Smooth muscle cell (in vitro differentiated cells): ENCODE results near the gene MYO7A. TPM values are rescaled to one million over a fixed set of nuclear protein-coding genes. Genes with fewer than 3 reads are reported as not detected.

ENCODE experiments used
- DNase-seq: peaks from one replicate; lab custom pipeline; 2025; ENCODE audit not compliant: unreplicated experiment; lab: John Stamatoyannopoulos, UW
- H2AFZ ChIP-seq: fragments of 200-600 bp; sonication (generic); 2 replicates; pipeline ENCODE4 v1.6.0; 2016; ENCODE audit warnings: antibody characterized with exemption, low read depth, mild to moderate bottlenecking
- H3F3A ChIP-seq: fragments of 200-600 bp; sonication (generic); 2 replicates; pipeline ENCODE4 v1.6.0; 2017; ENCODE audit warnings: antibody characterized with exemption, low read depth
- H3K27ac ChIP-seq: fragments of 200-600 bp; sonication (generic); 2 replicates; pipeline ENCODE4 v1.5.1; 2016; ENCODE audit warnings: low read depth, mild to moderate bottlenecking
- H3K27me3 ChIP-seq: fragments of 200-600 bp; sonication (generic); 2 replicates; pipeline ENCODE4 v1.6.1; 2016; ENCODE audit warnings: low read depth, mild to moderate bottlenecking
- H3K36me3 ChIP-seq: fragments of 200-600 bp; sonication (generic); 2 replicates; pipeline ENCODE4 v1.5.1; 2016; ENCODE audit warnings: low read depth
- H3K4me1 ChIP-seq: fragments of 200-600 bp; sonication (generic); 2 replicates; pipeline ENCODE4 v1.5.1; 2016; ENCODE audit warnings: low read depth
- H3K4me2 ChIP-seq: fragments of 200-600 bp; sonication (generic); 2 replicates; pipeline ENCODE4 v1.6.0; 2016; ENCODE audit warnings: mild to moderate bottlenecking
- H3K4me3 ChIP-seq: fragments of 200-600 bp; sonication (generic); 2 replicates; pipeline ENCODE4 v1.5.1; 2016; ENCODE audit warnings: mild to moderate bottlenecking
- H3K79me2 ChIP-seq: fragments of 200-600 bp; sonication (generic); 2 replicates; pipeline ENCODE4 v1.6.0; 2016; ENCODE audit warnings: low read depth, mild to moderate bottlenecking
- H3K9ac ChIP-seq: fragments of 200-600 bp; sonication (generic); 2 replicates; pipeline ENCODE4 v1.6.0; 2016; ENCODE audit warnings: low read depth
- H3K9me3 ChIP-seq: fragments of 200-600 bp; sonication (generic); replicated peaks from 2 replicates; pipeline ENCODE4 v1.5.1; 2016; ENCODE audit warnings: low read depth
- H4K20me1 ChIP-seq: fragments of 200-600 bp; sonication (generic); 2 replicates; pipeline ENCODE4 v1.6.0; 2016; ENCODE audit warnings: low read depth
- CTCF ChIP-seq: fragments of 200-600 bp; sonication (generic); IDR thresholded peaks from 2 replicates; pipeline ENCODE4 v1.5.1; 2017; ENCODE audit warnings: borderline replicate concordance, mild to moderate bottlenecking, antibody characterized with exemption; ENCODE audit not compliant: insufficient read depth, poor library complexity, severe bottlenecking
- WGBS: methylation state at CpG from one replicate; pipeline ENCODE4 v1.1.7; 2016; ENCODE audit warnings: low lambda C conversion rate; 5-methylcytosine and 5-hydroxymethylcytosine counted together
- polyA plus RNA-seq: library from polyadenylated mRNA; unstranded; fragments of >200 nt; fragmentation: Nextera tagmentation; extraction: Ambion mirVana; gene quantifications from 2 replicates; pipeline ENCODE4 v1.2.1, GENCODE V29; 2016
- total RNA-seq: library from RNA; depleted of rRNA; stranded (reverse); fragments of >200 nt; gene quantifications from 2 replicates; pipeline ENCODE4 v1.2.3, GENCODE V29; 2014

MYO7A gene
- total and polyA plus RNA-seq, 2 experiments from 2014 or later: 0.08 to 0.18 TPM

GRCh38 chr11:77154381-77155081, 26.5 kb downstream of the MYO7A start:
- Histone ChIP-seq H2AFZ (no peak overlapping the region), H4K20me1 (no peaks in the 10 kb centered on the region), H3K4me3 (no peak overlapping the region), H3K36me3 (no peaks in the 10 kb centered on the region), H3K4me1 (no peaks in the 10 kb centered on the region), H3K9me3 (no peaks in the 10 kb centered on the region), H3K27me3 (no peaks in the 10 kb centered on the region), H3K79me2 (no peaks in the 10 kb centered on the region), H3K9ac (no peak overlapping the region), H3F3A (no peaks in the 10 kb centered on the region), H3K27ac (no peak overlapping the region), H3K4me2 (no peak overlapping the region)
- no peak for DNase-seq
- WGBS: 91% methylated on average over 10 of the region's 10 CpGs
- no peak for TF ChIP-seq CTCF

GRCh38 chr11:77155082-77155475, 27.0 kb downstream of the MYO7A start:
- 95% methylated on average over 4 of the region's 4 CpGs for WGBS
- DNase-seq: no peak
- H4K20me1 ChIP-seq: no peaks in the 10 kb centered on the region
- H2AFZ ChIP-seq: no peak overlapping the region
- no peaks in the 10 kb centered on the region for H3K9me3 ChIP-seq
- H3K36me3 ChIP-seq: no peaks in the 10 kb centered on the region
- no peaks in the 10 kb centered on the region for H3F3A ChIP-seq
- no peaks in the 10 kb centered on the region for H3K4me1 ChIP-seq
- no peak for TF ChIP-seq CTCF
- no peaks in the 10 kb centered on the region for H3K27me3 ChIP-seq
- no peak overlapping the region for H3K27ac ChIP-seq
- H3K4me2 ChIP-seq: no peak overlapping the region
- H3K4me3 ChIP-seq: no peak overlapping the region
- H3K9ac ChIP-seq: no peak overlapping the region
- no peaks in the 10 kb centered on the region for H3K79me2 ChIP-seq

- no peaks in the 10 kb centered on the region for H3K27me3 ChIP-seq
These were observed 27.6 kb downstream of the MYO7A start for GRCh38 chr11:77155556-77156130.

More at GRCh38 chr11:77155556-77156130, 27.6 kb downstream of the MYO7A start:
- H3K4me3 ChIP-seq: no peak overlapping the region
- H3K36me3 ChIP-seq: no peaks in the 10 kb centered on the region
- H3K27ac ChIP-seq: no peak overlapping the region
- H3F3A ChIP-seq: no peaks in the 10 kb centered on the region
- H3K9ac ChIP-seq: no peak overlapping the region
- WGBS: 91% methylated on average over 13 of the region's 13 CpGs
- DNase-seq: no peak
- H3K79me2 ChIP-seq: no peaks in the 10 kb centered on the region
- H2AFZ ChIP-seq: no peak overlapping the region
- TF ChIP-seq CTCF: no peak
- H3K9me3 ChIP-seq: no peaks in the 10 kb centered on the region
- no peaks in the 10 kb centered on the region for H3K4me1 ChIP-seq
- no peak overlapping the region for H3K4me2 ChIP-seq
- no peaks in the 10 kb centered on the region for H4K20me1 ChIP-seq
